ENCODE results near the gene PSEN1.

PSEN1 gene

DNA sequence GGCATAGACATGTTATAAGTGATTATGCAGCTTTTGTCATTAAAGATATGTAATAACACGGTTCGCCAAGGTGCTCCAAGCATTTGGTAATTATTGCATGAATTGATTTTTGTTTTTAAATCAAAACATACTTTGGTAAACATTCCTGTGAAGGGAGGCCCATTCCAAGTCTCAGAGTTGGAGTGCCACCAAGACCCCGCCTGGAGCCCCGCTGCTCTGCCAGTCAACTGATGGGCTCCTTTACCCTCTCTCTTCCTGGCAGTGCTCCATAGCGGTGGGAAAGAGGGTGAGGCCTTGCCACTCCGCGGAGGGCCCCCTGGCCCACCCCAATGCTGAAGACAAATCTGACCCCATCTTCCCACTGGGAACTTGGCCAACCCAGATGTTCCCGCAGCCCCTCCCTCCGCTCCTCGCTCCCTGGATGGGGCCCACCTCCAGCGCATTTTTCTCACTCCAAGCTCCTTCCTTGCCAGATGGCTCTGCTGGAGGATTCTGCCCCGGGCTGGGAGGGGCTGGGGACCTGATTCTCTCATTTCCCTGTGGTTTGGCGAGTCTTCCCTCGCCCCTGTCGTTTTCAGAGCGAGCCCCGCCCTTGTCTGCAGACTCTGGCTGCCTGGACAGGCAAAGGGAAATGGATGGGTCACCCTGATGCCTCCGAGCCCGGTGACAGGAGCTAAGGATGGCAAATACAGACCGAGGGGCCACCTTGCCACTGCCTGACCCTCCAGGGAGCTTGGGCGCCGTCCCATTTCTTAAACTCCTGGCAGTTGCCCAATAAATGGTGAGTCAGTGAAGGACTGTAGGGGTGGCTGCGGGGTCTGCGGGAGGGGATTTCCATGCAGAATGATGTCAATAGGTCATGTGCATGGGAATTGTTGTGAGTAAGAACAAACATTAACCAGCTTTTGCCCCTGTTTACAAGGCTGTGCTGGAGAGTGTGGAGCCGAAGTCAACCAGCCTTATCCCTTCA lies 91.8 kb downstream of the PSEN1 start:
- TF ChIP-seq, protein P1, sequence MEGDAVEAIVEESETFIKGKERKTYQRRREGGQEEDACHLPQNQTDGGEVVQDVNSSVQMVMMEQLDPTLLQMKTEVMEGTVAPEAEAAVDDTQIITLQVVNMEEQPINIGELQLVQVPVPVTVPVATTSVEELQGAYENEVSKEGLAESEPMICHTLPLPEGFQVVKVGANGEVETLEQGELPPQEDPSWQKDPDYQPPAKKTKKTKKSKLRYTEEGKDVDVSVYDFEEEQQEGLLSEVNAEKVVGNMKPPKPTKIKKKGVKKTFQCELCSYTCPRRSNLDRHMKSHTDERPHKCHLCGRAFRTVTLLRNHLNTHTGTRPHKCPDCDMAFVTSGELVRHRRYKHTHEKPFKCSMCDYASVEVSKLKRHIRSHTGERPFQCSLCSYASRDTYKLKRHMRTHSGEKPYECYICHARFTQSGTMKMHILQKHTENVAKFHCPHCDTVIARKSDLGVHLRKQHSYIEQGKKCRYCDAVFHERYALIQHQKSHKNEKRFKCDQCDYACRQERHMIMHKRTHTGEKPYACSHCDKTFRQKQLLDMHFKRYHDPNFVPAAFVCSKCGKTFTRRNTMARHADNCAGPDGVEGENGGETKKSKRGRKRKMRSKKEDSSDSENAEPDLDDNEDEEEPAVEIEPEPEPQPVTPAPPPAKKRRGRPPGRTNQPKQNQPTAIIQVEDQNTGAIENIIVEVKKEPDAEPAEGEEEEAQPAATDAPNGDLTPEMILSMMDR (IDR thresholded peaks at IDR 0.05; ENCODE audit: control extremely low read depth, extremely low read depth, low read depth, missing control alignments): no peak
- ChIA-PET POLR2A (no interaction called here), CTCF (interaction anchor here (1.6 to 2.1 kb wide), 3 partner anchors 14 to 67 kb away, joined by 4 to 7 read pairs (median 5); no protein-coding TSS in a partner anchor)
- DNase-seq (ENCODE audit: extremely low spot score): no peak

DNA sequence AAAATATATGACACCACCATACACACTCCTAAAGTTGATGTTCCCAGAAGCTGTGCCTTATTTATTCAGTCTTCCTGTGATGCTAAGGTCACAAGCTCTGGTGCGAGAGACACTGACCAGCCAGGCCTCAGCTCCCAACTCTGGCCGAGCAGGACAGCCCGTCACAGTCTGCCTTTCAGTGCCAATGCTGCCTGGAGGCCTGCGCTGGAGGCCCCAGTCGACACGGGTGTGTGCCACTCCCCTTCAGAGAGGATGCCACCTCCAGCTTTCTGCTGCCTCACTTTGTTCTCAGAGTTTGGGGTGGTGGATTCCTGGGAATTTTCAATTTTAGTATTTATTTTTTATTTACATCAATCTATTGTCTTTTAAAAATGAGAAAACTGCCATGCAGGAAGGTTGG lies 93.7 kb downstream of the PSEN1 start:
- POLR2A ChIA-PET: no interaction called here
- CTCF ChIA-PET: interaction anchor here (0.8 to 4.1 kb wide), 5 partner anchors 9 to 243 kb away, joined by 3 to 36 read pairs (median 5); no protein-coding TSS in a partner anchor
- DNase-seq (ENCODE audit: extremely low spot score): no peak
- TF ChIP-seq, protein P1 (IDR thresholded peaks at IDR 0.05; ENCODE audit: control extremely low read depth, extremely low read depth, low read depth, missing control alignments): no peak

DNA sequence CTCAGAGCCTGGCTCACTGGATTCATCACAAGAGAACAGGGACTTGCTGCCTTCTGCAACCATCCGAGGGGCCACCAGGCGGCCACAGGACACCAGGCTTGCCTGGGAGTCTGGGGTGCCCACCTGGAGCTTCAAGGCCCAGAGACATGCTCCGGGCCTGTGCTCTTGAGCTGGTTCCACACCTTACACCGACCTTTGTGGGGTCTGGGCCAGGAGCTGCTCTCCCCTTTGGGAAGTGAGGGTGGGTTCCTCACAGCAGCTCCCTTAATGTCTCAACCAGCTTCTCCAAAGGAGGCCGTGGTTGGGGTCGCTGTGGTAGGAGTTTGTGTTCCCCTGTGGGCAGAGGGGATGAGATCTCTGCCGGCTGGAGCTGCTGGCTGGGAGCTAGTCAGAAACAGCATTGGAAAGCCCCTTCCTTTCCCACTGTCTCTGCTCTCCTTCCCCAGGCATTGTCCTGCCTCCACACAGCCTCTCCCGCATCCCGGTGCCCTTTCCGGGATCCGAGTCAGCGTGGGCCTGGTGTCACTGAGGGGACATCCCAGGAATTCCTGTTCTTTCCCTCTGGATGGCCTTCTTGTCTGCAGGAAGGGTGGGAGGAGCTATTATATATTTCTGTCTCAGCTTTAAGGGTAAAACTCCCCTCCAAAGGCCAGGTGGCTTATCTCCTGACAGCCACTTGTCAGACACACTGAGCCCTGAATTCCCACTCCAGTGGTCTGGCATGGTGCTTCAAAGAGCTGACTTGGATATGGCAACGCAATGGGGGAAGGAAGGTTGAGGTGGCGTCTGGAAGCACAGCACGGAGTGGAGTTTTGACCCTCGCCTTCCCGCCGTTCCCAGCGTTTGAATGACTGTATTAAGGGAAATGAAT lies 95.9 kb downstream of the PSEN1 start:
- TF ChIP-seq, protein P1 (IDR thresholded peaks at IDR 0.05; ENCODE audit: control extremely low read depth, extremely low read depth, low read depth, missing control alignments): peak; percentile 58
- DNase-seq (ENCODE audit: extremely low spot score): peak; percentile 57
- ChIA-PET POLR2A (interaction anchor here (1.0 kb wide), 1 partner anchor 9 kb away, joined by 3 read pairs; no protein-coding TSS in a partner anchor), CTCF (interaction anchor here (0.7 to 4.1 kb wide), 29 partner anchors 9 to 402 kb away, joined by 3 to 36 read pairs (median 3); partner anchors contain the start of gene RBM25)

DNA sequence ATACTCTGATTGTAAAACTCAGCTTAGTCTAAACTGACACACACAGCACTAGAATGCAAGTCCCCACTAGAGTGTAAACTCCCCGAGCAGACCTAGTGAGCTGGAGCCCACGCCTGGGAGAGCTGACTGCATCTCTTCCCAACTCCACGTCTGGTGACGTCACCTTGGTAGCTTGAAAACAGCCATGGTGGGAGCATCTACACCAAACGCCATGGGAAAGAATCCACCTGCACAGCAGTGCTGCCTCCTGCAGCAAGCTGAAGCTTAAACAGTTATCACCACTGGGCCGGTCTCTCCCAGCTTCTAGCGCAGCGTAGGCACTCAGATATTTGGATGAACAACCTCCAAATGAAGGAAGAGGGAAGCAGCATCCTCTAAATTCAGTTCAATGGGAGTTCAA lies 96.7 kb downstream of the PSEN1 start:
- ChIA-PET POLR2A (no interaction called here), CTCF (interaction anchor here (1.0 to 4.1 kb wide), 13 partner anchors 10 to 402 kb away, joined by 3 to 36 read pairs (median 4); partner anchors contain the start of gene RBM25)

DNA sequence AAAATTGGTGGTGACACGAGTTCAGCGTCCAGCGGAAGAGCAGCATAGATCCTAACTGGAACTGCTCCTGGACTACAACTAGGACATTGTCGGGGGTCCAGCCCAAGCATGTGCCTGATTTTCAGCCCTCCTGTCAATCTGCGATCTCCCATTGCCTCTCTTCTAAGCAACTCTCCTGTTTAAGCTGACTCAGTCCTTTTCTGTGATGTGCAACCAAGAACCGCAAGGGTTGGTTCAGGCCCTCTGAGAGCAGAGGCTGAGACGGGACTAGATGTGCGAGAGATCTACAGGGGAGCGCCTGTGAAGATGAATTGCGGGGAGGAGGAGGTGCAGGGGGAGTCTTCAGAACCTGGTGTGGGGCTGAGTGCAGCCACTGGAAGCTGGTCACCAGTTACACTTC lies 97.3 kb downstream of the PSEN1 start:
- no peak for DNase-seq (ENCODE audit: extremely low spot score)
- TF ChIP-seq, protein P1 (IDR thresholded peaks at IDR 0.05; ENCODE audit: control extremely low read depth, extremely low read depth, low read depth, missing control alignments): no peak
- ChIA-PET POLR2A (interaction anchor here (0.5 kb wide), 1 partner anchor 73 kb away, joined by 3 read pairs; no protein-coding TSS in a partner anchor), CTCF (interaction anchor here (1.0 to 2.7 kb wide), 6 partner anchors 9 to 401 kb away, joined by 3 to 16 read pairs (median 6); no protein-coding TSS in a partner anchor)

More for the DNA sequence above, 96.7 kb downstream of the PSEN1 start:
- no peak for DNase-seq (ENCODE audit: extremely low spot score)
- TF ChIP-seq, protein P1 (IDR thresholded peaks at IDR 0.05; ENCODE audit: control extremely low read depth, extremely low read depth, low read depth, missing control alignments): no peak
